DMS 273 (cell line): ENCODE data around the gene SLC36A2.

Source experiments
- DNase-seq: peaks from one replicate; lab custom pipeline; 2025; ENCODE audit not compliant: unreplicated experiment; lab: John Stamatoyannopoulos, UW

SLC36A2 gene

GRCh38 chr5:151284392-151284967, 62.9 kb downstream of the SLC36A2 start:
- peak; percentile 10 for DNase-seq

DNA sequence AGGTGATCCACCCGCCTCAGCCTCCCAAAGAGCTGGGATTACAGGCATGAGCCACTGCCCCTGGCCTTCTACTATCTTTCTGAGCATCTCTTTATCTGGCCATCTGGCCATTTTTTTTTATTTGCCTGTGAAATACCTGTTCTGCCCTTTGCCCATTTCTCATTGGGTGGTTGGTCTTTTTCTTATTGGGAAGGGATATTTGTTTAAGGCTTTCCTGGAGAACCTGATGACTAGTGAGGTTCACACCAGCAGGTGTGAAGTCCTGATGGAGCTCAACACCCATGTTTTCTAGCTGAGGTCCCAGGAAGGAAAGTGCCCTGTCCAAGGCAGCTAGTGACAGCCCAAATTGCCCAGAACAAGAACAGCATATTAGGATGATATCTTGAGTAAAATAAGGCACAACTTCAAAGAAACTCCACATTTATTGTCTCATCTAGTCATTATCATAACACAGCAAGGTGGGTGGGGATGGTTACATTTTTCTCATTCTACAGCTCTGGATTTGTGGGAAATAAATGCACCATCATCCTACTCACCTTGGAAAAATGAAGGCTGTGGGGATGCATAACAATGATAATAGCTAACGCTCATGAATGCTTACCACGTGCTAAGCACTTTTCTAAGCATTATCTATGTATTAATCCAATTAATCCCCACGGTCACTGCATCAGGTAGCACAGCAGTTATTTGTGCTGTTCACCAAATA, 64.1 kb downstream of the SLC36A2 start:
- no peak for DNase-seq

- no peak for DNase-seq
These were observed 66.2 kb downstream of the SLC36A2 start for GRCh38 chr5:151281001-151281639.

DNA sequence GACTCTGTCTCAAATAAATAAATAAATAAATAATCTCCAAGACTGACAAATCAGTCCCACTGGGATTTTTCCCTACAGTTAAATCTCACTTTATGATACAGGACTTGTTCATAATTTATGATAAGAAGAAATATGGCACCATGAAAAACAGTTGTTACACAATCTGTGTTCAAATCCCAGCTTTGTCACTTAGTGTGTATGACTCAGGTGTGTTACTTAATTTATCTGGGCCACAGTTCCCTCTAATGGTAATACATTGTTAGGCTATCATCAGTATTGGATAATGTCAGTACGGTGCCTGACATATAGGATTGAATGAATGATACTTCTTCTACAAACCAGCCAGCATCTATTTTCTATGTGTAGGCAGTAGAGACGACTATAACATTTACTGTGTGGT, 66.9 kb downstream of the SLC36A2 start:
- DNase-seq = no peak

DNA sequence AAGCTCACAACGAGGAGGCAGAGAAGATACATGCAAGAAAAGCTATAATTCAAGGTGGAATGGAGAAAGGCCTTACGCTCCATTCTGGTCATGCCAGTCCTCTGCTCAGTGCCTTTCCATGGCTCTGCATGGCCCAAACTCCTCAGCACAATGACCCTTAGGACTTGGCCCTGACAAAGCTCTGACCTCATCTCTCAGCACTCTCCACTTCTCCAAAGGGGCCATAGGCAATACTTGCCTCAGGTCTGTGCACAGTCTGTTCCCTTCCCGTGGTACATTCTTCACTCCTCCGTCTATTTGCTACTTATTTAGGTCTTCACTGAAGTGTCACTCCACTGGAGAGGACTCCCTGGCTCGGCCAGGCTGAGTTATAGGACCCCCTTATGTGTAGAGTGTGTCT, 68.5 kb downstream of the SLC36A2 start:
- no peak for DNase-seq

DNA sequence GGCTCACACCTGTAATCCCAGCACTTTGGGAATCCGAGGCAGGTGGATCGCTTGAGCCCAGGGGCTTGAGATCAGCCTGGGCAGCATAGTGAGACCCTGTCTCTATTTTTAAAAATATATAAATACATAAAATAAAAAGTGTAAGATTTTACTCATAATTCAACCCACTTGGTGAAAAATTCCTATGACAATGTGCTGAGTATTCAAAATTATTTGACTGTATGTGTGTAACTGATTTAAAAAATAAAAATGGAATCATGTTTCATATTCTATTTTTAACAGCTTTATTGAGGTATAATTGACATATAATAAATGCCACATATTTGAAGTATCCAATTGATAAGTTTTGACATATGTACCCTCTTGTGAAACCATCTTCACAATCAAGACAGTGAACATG, 71.6 kb downstream of the SLC36A2 start:
- no peak for DNase-seq

DNA sequence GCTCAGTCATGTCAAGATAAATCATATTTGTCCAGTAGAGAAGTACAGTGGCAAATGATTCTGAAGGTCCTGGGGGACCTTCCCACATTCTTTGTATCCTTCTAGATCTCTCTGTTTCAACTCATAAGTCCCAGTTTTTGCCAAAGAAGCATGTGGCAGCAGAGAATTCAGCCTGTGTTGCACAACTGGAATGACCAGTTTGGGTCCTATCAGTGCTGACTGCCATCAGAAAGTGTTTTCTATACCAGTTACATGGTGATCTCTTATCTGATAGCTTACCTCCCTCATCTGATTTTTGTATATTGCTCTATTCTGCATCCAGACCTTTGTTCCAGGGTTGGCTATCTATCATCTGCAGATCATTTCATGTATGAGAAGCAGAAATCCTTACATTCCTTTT, 72.7 kb downstream of the SLC36A2 start:
- DNase-seq = no peak

- no peak for DNase-seq
These were observed 76.0 kb downstream of the SLC36A2 start for GRCh38 chr5:151271336-151271735.

- no peak for DNase-seq
These were observed 76.8 kb downstream of the SLC36A2 start for GRCh38 chr5:151270599-151270998.

- DNase-seq = no peak
These were observed 79.7 kb downstream of the SLC36A2 start for GRCh38 chr5:151267491-151268260.
